HL-60/S4 (cell line): ENCODE data around the gene MRPS15.
"Not testable (repeated sequence)": the region's sequence is repeated elsewhere in the genome, so short reads cannot be mapped to it uniquely, and the experiment has no call there.

Experiments
- in situ Hi-C: fragments of 300-500 bp; cut with MboI; formaldehyde crosslinking; loops from 2 replicates; pipeline ENCODE4 v1.14.3; 2022; ENCODE audit warnings: low sequenced_read_pairs

The MRPS15 gene

GRCh38 chr1:36486093-36486438 lies 21.9 kb upstream of the MRPS15 start:
- in situ Hi-C loops = no loop called here

GRCh38 chr1:36484099-36484498 lies 19.9 kb upstream of the MRPS15 start:
- in situ Hi-C loops = no loop called here

- in situ Hi-C loops = no loop called here
Observed at GRCh38 chr1:36482724-36483388, 18.7 kb upstream of the MRPS15 start, which contains the start of gene CSF3R. CSF3R (minus strand) TSS chr1:36482913; CDS start chr1:36479496, 3,417 bp downstream.

GRCh38 chr1:36481771-36482723 lies 17.9 kb upstream of the MRPS15 start:
- in situ Hi-C loops = no loop called here

GRCh38 chr1:36481091-36481490 lies 16.9 kb upstream of the MRPS15 start:
- in situ Hi-C loops = no loop called here

GRCh38 chr1:36480161-36480560 lies 16.0 kb upstream of the MRPS15 start:
- in situ Hi-C loops = no loop called here

GRCh38 chr1:36479505-36480051 lies 15.4 kb upstream of the MRPS15 start:
- in situ Hi-C loops = no loop called here

- in situ Hi-C loops = not testable (repeated sequence)
Observed at GRCh38 chr1:36477615-36478014, 13.4 kb upstream of the MRPS15 start.

- in situ Hi-C loops = no loop called here
Observed at GRCh38 chr1:36476945-36477344, 12.8 kb upstream of the MRPS15 start.

- in situ Hi-C loops = no loop called here
Observed at GRCh38 chr1:36475910-36476604, 11.9 kb upstream of the MRPS15 start.

- in situ Hi-C loops = no loop called here
Observed at GRCh38 chr1:36475341-36475740, 11.2 kb upstream of the MRPS15 start.

- in situ Hi-C loops = no loop called here
Observed at GRCh38 chr1:36472656-36473055, 8.5 kb upstream of the MRPS15 start.

GRCh38 chr1:36471830-36472641 lies 7.9 kb upstream of the MRPS15 start:
- in situ Hi-C loops = no loop called here

GRCh38 chr1:36469163-36469562 lies 5.0 kb upstream of the MRPS15 start:
- in situ Hi-C loops = no loop called here

- in situ Hi-C loops = no loop called here
Observed at GRCh38 chr1:36467700-36468455, 3.7 kb upstream of the MRPS15 start.

GRCh38 chr1:36467027-36467410 lies 2.8 kb upstream of the MRPS15 start:
- in situ Hi-C loops = no loop called here

- in situ Hi-C loops = no loop called here
Observed at GRCh38 chr1:36466370-36467026, 2.3 kb upstream of the MRPS15 start.

GRCh38 chr1:36465731-36466369 lies 1.7 kb upstream of the MRPS15 start:
- in situ Hi-C loops = no loop called here
